Measurements from ENCODE around the gene B3GNT2.

Gene B3GNT2

DNA sequence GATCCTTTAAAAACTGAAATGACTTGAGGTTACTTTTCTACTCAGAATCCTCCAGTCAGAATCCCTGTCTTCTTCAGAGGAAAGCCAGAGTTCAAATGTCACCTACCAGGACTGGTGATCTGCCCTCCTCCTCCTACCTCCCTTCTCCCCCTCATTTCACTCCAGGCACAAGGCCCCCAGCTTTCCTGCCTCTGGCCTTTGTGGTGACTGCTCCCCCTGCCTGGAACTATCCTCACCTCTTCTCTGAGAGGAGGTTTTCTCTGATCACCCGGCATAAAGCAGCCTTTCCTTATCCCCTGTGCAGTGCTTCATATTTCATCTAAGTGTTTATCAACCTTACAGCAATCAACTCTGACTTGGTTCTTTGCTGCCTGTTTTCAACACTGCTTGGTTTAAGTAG, 6.8 kb downstream of the B3GNT2 start:
- FAIRE-seq (no peak), DNase-seq (ENCODE audit: insufficient read length, low spot score) (no peak)

DNA sequence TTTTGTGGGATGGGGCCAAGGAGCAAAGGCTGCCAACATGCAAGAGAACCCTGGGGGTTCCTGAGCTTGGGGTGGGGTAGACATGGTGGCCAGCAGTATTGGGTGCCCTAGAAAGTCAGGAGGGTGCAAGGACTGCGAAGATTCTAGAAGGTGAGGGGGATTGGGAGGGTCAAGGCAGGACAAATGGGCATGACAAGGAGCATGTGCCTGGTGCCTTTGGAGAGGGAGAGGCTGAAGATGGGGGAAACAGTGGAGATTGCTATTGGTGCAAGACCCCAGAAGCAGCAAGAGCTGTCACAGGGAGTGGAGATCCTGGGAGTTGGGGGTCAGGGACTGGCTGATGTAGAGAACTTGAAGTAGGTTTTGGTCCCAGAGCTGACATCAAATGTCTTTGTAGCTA, 7.5 kb downstream of the B3GNT2 start:
- FAIRE-seq: no peak
- DNase-seq (ENCODE audit: insufficient read length, low spot score): no peak

DNA sequence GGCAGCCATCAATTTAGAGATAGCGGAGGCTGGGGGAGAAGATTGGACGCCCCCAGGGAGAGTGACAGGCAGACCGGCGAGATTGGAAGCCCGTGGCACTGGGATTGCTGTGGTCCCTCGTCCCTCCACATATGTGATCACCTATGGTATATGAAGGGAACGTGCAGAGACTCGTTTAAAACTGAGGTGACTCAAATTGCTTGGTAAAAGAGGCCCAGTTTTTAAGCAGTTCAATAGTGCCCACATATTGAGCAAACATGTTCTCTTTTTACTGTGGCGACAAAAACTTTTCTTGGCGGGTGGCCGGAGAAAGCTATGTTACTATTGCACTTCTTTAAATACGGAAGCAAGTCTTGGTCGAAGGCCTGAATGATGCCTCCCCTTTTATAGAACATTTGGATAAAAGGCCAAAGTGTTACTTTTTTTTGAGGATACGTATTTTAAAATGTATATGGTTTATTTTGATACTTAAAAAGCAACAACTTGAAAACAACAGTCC, 9.1 kb downstream of the B3GNT2 start:
- FAIRE-seq (no peak), DNase-seq (ENCODE audit: insufficient read length, low spot score) (no peak)

DNA sequence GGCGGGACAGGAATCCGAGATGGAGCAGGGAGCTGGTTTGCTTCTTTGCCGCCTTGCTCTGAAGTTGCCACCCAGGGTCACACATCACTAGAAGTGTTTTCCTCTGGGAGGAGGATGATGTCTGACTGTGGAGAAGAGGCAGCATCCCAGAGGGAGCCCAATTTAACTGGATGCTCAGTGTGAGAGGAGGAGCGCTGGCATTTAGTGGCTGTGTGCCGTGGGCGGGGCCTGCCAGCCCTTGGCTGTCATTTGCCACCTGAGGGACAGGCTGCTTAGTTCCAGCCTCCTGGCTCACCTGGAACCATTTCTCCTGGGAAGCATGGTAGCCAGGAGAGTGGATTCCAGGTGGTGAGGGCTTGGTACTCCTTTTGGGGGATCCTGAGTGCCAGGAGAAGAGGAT, 9.6 kb downstream of the B3GNT2 start:
- no peak for FAIRE-seq
- DNase-seq (ENCODE audit: insufficient read length, low spot score): no peak

DNA sequence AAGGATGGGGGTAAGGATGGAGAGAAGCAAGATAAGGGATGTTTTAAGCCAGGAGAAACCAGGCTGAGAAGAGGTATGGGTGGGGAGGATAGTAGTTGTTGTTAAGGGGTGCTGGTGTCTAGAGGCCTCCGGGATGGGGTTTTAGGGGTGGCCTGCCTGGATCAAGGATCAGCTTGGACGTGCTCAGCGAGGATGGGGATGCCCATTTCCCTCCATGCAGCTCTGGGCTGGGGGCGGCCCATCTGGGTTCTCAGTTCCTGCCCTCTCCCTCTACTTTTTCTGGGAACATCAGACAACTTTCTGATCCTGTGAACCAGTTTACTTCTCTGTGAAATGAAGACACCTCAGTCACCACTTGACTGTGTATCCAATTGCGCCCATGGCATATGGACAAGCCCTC, 10.1 kb downstream of the B3GNT2 start:
- no peak for DNase-seq (ENCODE audit: insufficient read length, low spot score)
- no peak for FAIRE-seq

DNA sequence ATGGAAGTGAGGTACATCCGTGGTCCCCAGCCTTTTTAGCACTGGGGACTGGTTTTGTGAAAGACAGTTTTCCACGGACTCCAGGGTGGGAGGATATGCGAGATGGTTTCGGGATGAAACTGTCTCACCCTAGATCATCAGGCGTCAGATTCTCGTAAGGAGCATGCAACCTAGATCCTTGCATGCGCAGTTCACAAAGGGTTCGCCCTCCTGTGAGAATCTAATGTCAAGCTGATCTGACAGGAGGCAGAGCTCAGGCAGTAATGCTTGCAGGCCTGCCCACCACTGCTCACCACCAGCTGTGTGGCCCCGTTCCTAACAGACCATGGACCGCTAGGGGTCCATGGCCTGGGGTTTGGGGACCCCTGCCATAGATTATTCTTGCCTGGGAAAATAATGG, 11.6 kb downstream of the B3GNT2 start:
- DNase-seq (ENCODE audit: insufficient read length, low spot score) (no peak), FAIRE-seq (no peak)

DNA sequence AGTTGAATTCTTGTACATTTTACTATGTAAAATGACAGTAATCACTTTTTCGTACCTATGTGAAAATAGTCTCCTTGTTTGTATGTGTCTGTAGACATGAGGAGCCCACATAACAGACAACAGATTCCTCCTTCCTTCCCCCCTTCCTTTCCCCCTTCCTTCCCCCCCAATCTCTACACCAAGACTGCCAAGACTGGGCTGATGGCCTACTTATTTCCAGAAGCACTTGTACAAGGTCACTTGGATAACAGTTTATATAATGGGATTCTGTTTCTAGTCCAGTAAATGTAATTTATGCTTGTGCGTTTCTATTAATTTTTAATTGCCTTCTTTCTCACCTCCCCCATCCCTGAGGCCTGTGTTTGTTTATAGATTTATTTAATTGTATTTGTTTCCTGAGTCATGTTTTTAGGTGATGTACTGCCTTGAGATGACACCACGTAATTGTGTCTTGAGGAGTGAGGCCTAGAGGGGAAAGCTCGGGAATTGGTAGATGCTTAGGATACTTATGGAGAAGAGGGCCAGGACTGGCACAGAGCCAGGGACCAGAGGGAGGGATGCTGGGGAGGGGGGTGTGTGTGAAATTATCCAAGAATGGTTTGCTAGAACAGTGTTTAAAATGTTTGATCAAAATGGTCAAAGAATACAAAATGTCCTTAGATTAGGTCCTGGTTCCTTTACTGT, 12.3 kb downstream of the B3GNT2 start:
- DNase-seq (ENCODE audit: insufficient read length, low spot score): no peak
- peak; percentile 31 for FAIRE-seq

DNA sequence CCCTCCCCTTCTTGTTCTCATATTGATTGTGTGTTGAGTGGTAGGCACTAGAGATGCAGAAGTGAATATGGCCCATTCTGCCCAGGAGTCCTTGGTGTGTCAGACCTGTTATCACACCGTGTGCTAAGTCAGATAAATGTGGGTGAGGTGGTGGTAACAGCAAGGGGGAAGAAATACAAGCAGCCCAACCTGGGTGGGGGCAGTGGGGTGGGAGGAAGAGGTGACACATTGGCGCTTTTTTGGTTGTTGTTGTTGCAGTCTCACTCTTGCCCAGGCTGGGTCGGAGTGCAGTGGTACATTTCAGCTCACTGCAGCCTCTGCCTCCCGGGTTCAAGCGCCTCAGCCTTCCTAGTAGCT, 12.8 kb downstream of the B3GNT2 start:
- DNase-seq (ENCODE audit: insufficient read length, low spot score): no peak
- no peak for FAIRE-seq

DNA sequence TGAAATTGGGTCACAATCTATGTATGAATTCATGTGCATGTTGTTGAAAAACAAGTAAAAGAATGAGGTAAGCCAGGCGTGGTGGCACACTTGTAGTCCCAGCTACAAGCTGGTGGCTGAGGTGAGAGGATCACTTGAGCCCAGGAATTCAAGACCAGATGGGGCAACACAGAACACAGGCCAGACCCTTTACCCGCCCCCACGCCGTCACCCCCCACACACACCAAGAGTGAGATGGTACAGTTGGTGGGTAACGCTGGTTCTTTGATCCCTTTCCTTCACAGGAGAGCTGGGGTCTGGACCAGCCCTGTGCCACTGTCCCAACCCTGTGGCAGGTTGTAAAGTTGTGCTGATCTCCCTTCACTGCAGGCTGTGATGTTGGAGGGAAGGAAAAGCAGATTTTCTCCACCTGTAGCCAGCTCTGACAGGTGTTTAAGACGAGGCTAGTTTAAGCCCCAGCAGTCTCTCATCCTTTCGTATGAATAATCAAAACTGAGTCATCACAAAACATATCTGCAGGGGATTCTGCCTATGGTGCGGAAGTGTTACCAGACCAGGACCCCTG, 13.6 kb downstream of the B3GNT2 start:
- no peak for FAIRE-seq

DNA sequence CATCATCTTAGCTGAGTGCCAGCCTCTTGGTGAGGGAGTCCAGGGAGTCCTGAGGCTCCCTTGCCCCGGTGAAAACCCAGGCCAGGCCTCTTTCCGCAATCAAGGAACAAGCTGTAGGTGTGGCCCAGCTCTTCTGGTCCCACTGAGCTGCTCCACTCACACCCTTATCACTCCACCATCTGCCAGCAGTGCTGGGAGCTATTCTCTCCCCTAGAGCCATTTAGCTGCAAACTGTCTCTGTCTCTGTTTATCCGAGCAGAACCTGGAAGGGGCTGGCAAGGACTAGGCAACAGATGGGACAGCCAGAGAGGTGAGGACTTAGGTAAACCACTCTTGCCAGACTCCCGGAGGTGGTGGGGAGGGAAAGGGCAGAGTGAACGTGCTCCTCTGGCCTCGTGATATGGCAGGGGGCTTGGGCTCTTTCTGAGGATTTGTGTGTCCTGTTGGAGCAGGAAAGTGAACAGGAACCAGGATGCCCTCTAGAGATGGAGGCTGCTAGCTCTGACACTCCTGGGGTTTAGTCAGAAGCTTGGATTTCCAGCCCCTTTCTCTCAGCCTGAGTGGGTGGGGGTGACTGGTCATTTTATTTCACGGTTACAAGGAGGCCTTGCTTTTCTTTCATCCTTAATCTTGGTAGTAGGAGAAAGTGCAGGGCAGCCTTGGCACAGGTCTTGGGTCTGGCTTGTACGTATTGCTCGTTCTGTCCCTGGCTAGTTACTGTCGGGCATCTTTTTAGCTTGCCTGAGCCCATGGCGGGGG, 19.6 kb downstream of the B3GNT2 start:
- DNase-seq (ENCODE audit: insufficient read length, low spot score): no peak
- FAIRE-seq: no peak

More for the DNA sequence above, 13.6 kb downstream of the B3GNT2 start:
- DNase-seq (ENCODE audit: insufficient read length, low spot score): no peak

DNA sequence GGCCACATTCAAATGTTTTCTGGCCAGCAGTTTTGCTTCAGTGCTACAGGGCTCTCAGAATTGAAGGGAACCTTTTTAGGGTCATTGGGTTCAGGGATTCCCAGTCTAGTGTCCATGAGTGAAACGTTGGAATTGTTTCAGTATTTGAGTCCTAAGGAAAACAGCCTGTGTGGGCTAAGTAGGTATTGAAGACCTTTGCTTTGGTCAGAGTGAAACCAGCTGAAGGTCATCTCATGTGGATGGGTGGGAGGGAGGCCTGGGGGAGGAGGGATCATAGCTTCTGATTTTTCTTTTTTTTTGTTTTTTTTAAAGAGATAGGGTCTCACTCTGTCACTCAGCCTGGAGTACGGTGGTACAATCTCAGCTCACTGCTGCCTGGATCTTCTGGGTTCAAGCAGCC, 20.2 kb downstream of the B3GNT2 start:
- DNase-seq (ENCODE audit: insufficient read length, low spot score): no peak
- FAIRE-seq: no peak

DNA sequence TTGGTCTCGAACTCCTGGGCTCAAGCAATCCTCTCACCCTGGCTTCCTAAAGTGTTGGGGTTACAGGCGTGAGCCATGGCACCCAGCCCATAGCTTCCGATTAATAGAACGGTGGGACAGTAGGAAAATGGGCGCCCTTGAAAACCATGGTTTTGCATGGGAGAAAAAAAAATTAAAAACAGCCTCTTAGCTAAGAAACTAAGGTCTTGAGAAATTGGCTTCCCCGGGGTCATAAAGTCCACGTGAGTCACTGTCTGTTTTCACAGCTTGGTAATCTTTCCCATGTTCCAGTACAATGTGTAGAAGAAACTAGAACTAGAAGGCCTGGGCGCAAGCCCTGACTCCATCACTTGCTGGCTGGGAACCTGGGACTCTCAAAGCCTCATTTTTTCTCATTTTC, 20.7 kb downstream of the B3GNT2 start:
- DNase-seq (ENCODE audit: insufficient read length, low spot score): no peak
- no peak for FAIRE-seq

DNA sequence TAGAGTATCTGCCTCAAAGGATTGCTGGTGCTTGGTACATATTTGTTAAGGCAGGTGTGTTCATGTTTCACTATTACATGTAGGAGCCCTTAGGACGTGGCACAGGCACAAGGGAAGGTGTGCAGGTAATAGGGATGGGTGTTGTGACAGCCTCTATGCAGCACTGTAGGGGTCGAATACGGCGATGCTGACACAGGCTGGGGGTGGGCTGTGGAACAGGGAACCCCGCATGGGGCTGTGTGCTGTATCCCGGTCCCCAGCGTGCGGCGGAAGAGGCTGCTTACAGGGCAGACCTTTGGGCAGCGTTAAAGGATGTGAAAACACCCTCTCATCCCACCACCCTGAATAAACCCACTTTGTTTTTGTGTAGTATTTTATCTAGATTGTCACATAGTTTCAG, 21.5 kb downstream of the B3GNT2 start:
- DNase-seq (ENCODE audit: insufficient read length, low spot score) (no peak), FAIRE-seq (no peak)

DNA sequence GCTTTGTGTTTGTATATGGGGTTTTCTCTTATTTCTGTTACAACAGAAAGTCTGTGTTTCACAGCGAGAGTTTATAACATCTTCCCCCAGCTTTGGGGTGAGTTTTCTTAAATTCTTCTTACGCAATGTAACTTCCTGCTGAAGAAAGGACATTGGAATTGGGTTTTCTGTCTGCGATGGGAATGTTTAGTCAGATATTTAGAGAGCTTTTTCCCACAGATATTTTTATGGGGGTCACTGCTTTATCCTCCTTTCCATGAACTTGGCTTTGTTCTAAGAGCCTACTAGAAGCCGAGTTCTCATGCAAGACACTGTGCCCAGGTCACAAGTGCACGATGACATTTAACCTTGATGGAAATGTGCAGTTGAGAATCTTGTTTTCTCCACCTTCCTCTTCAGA, 22.1 kb downstream of the B3GNT2 start:
- no peak for DNase-seq (ENCODE audit: insufficient read length, low spot score)
- FAIRE-seq: no peak

DNA sequence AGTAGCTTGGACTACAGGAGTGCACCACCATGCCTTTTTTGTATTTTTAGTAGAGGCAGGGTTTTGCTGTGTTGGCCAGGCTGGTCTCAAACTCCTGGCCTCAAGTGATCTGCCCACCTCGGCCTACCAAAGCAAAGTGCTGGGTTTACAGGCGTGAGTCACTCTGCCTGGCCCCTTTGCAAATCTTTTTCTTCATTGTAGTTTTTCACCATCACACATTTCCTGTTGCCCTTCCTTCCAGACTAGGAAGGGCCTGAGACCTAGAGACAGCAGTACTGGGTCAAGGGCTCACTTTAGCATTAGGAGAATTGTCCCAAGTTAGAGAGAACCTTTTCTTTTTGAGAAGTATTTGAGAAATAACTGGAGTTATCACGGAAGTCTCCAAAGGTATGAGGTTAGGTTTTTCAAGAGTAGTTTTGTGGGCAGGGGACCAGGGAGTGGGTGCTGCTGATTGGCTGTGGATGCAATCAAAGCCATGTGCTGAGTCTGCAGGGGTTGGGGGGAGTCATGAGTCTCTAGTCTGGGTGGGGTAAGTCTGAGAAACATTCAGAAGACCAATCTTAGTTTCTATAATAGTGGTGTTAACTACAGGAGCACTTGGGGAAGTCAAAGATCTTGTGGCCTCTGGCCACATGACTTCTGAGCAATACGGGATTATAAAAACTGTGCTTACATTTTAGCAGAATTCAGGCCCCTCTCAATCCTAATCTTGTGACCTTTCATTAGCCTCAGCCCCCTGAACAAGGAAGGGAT, 23.7 kb downstream of the B3GNT2 start:
- DNase-seq (ENCODE audit: insufficient read length, low spot score) (no peak), FAIRE-seq (no peak)

DNA sequence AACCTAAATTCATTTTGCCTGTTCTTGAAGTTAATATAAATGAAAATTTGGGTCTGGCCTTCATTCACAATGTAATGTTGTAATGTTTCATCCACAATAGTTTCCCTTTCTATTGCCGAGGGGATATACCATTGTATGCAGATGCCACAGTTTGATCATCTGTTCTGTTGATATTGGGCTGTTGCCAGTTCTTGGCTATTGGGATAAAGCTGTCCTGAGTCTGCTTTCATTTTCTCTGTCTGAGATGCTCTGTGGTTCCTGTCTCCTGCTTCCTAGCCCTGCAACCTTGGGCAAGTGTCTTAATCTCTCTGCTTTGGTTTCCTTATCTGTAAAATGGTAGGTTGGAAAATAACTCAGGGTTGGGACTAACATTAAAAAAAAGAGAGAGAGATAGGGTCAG, 25.2 kb downstream of the B3GNT2 start:
- peak; percentile 57 for FAIRE-seq

DNA sequence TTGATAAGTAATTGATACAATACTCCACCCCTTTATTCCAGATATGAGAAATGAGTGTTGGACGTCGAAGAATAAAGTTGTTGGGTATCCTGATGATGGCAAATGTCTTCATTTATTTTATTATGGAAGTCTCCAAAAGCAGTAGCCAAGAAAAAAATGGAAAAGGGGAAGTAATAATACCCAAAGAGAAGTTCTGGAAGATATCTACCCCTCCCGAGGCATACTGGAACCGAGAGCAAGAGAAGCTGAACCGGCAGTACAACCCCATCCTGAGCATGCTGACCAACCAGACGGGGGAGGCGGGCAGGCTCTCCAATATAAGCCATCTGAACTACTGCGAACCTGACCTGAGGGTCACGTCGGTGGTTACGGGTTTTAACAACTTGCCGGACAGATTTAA, 26.3 kb downstream of the B3GNT2 start:
- DNase-seq (ENCODE audit: insufficient read length, low spot score): no peak
- no peak for FAIRE-seq

More for the DNA sequence above, 25.2 kb downstream of the B3GNT2 start:
- DNase-seq (ENCODE audit: insufficient read length, low spot score): no peak

DNA sequence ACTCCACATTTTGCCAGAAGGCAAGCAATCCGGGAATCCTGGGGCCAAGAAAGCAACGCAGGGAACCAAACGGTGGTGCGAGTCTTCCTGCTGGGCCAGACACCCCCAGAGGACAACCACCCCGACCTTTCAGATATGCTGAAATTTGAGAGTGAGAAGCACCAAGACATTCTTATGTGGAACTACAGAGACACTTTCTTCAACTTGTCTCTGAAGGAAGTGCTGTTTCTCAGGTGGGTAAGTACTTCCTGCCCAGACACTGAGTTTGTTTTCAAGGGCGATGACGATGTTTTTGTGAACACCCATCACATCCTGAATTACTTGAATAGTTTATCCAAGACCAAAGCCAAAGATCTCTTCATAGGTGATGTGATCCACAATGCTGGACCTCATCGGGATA, 26.8 kb downstream of the B3GNT2 start:
- DNase-seq (ENCODE audit: insufficient read length, low spot score) (no peak), FAIRE-seq (no peak)

DNA sequence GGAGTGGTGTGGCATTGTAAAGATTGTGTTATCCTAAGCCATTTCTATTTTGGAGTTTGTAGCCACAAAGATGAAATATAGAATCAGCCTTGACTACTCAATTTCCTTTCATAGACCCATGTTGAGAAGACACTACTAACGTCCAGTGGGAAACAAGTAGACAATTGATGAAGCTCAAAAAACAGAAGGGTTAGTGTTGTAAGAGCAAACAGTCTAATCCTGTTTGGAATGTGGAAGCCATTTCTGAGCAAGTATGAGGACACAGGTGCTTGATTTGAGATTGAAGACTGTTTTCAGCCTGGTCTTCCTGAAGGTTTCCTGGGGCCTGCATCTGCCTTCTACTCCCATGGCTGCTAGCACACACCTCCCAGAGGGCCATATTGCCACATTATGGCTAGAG, 29.1 kb downstream of the B3GNT2 start:
- FAIRE-seq (no peak), DNase-seq (ENCODE audit: insufficient read length, low spot score) (no peak)

DNA sequence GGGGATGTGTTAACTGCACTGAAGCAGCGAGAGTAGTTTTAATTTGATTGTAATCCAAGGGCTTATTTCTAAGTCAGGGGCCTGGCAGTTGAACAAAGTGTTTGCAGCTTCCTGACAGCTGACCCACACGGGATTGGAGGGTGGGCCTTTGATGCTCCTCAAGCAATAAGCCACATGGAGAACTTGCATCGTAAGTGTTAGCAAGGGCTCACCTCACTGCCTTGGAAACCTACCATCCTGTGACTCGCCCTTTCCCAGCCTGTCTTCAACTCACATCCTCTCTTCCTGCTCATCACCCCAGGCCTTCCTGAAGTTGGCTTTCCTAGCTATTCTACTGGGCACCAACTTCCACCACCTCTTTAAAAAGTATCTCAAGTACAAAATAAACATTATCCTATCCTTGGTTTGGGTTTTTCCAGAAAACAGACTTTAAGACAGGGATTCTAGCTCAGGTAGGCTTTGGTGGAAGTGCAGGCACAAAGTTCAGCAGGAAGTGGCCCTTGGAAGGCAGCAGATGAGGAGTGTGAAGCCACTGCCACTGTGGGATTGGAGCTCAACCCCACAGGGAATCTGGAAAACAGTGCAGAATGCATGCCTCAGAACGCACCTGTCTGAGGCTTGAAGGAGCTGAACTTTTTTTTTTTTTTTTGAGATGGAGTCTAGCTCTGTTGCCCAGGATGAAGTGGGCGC, 31.6 kb downstream of the B3GNT2 start:
- DNase-seq (ENCODE audit: insufficient read length, low spot score) (no peak), FAIRE-seq (peak; percentile 35)

DNA sequence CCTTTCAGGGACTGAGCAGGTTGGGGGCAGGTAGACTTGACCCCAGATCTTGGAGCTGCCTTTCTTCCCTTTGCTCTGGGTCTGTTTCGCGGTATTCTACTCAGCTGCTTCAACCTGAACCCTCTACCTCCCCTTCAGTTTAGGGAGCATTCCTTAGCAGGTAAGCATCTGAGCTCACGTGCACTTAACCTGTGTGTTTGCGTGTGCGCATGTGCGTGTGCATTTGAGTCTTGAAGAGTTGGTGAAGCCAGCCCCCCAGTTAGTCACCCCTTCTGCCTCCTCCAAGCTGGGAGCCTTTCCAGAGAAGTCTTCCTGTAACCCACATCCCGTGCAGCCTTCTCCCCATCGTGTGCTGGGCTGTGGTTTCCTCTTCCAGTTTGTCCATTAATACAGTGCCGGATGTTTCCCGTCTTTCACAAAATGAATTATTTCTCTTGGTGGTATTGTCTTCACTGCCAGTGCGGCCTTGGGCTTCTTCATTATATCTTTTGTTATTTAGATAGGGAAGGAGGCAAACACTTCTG, 33.2 kb downstream of the B3GNT2 start:
- FAIRE-seq (no peak), DNase-seq (ENCODE audit: insufficient read length, low spot score) (no peak)

All from GM19239 (cell line).